ENCODE measurements around the gene KDM5B. TPM values are rescaled to one million over a fixed set of nuclear protein-coding genes. Genes with fewer than 3 reads are reported as not detected.

The KDM5B gene
- total and polyA plus RNA-seq, 2 donors from 2014 or later = 10.7 to 55.5 TPM

DNA sequence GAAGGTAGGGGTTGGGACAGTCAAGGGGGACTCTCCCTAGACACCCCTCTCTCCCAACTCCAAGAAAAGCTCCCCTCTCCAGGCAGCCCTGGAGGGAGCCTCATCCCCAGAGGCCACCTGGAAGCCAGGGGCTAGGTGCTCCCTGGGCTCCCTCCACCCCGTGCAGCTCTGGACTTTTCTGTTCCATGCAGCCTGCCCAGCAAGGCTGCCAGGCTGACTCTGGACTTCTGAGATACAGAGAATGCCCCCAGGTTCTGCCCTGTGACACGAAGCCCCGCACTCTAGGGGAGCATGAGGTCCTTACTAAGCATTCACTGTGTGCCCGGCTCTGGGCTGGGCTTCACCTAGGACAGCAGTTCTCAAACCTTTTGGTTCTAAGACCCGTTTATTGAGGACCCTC is 108.2 kb downstream of the KDM5B start:
- TF ChIP-seq, protein P1, sequence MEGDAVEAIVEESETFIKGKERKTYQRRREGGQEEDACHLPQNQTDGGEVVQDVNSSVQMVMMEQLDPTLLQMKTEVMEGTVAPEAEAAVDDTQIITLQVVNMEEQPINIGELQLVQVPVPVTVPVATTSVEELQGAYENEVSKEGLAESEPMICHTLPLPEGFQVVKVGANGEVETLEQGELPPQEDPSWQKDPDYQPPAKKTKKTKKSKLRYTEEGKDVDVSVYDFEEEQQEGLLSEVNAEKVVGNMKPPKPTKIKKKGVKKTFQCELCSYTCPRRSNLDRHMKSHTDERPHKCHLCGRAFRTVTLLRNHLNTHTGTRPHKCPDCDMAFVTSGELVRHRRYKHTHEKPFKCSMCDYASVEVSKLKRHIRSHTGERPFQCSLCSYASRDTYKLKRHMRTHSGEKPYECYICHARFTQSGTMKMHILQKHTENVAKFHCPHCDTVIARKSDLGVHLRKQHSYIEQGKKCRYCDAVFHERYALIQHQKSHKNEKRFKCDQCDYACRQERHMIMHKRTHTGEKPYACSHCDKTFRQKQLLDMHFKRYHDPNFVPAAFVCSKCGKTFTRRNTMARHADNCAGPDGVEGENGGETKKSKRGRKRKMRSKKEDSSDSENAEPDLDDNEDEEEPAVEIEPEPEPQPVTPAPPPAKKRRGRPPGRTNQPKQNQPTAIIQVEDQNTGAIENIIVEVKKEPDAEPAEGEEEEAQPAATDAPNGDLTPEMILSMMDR (IDR thresholded peaks at IDR 0.05; ENCODE audit: borderline replicate concordance, extremely low read depth, insufficient read depth) = no peak
- H3K9me3 ChIP-seq (ENCODE audit: control insufficient read depth in 2 of 3, insufficient read depth in 1 of 3, low read length in 3 of 3) = no peaks in the 10 kb centered on the region
- H3K9ac ChIP-seq (ENCODE audit: low read length in 3 of 3) = no peak overlapping the region
- H3K36me3 ChIP-seq (ENCODE audit: control insufficient read depth in 2 of 3, insufficient read depth in 3 of 3, low read length in 3 of 3) = no peaks in the 10 kb centered on the region
- H3K27ac ChIP-seq (ENCODE audit: low read depth in 2 of 2, low read length in 2 of 2) = no peak overlapping the region
- intact Hi-C loops (cut with DNase I) = no loop called here
- FAIRE-seq = no peak
- no peak overlapping the region for H3K4me3 ChIP-seq (ENCODE audit: low read length in 3 of 3)
- DNase-seq = no peak
- no peaks in the 10 kb centered on the region for H3K4me1 ChIP-seq (ENCODE audit: control insufficient read depth in 2 of 3, insufficient read depth in 2 of 3, low read depth in 1 of 3, low read length in 3 of 3)
- no peaks in the 10 kb centered on the region for H3K27me3 ChIP-seq (ENCODE audit: control insufficient read depth, insufficient read depth, low read length)

DNA sequence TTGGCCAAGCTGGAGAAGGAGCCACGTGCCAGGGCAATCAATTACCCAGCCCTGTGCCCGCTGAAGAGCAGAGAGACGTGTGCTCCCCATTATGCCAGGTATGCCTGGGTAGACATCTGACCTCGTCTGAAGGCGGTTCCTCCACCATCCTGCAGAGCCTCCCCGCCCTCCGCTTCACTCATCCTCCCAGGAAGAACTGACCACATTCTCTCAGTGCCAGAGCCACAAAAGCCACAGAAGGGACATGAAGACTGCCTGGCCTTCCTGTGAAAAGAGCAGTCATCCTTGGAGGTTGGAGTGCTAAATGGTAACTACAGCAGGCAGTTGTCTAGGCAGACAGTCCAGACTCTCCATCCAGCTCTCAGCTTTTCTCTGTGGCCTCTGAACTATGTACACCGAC is 109.9 kb downstream of the KDM5B start:
- no peak for FAIRE-seq
- TF ChIP-seq, protein P1 (IDR thresholded peaks at IDR 0.05; ENCODE audit: borderline replicate concordance, extremely low read depth, insufficient read depth) = no peak
- Histone ChIP-seq H3K9ac (ENCODE audit: low read length in 3 of 3) (no peak overlapping the region), H3K4me1 (ENCODE audit: control insufficient read depth in 2 of 3, insufficient read depth in 2 of 3, low read depth in 1 of 3, low read length in 3 of 3) (no peaks in the 10 kb centered on the region), H3K4me3 (ENCODE audit: low read length in 3 of 3) (no peak overlapping the region), H3K27me3 (ENCODE audit: control insufficient read depth, insufficient read depth, low read length) (no peaks in the 10 kb centered on the region), H3K27ac (ENCODE audit: low read depth in 2 of 2, low read length in 2 of 2) (no peak overlapping the region), H3K9me3 (ENCODE audit: control insufficient read depth in 2 of 3, insufficient read depth in 1 of 3, low read length in 3 of 3) (no peaks in the 10 kb centered on the region), H3K36me3 (ENCODE audit: control insufficient read depth in 2 of 3, insufficient read depth in 3 of 3, low read length in 3 of 3) (no peaks in the 10 kb centered on the region)
- intact Hi-C loops (cut with DNase I) = no loop called here
- DNase-seq = no peak

DNA sequence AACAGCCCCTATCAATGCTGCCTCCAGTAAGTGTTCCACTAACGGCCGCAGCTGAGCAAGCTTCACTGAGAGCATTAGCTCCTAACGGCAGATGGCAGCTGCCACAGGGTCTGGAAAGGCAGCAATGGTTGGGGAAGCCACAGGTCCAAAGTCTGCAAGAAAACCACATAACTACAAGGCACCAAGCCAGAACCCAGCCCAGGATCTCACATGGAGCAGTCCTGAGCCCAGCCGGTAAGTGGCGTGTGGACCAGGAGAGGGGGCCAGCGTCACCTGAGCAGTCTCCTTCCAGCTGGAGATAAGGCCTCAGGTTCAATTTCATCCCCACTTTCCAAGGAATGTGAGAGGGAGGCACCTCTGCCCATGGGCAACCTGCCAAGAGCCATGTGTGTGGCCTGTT is 111.2 kb downstream of the KDM5B start:
- TF ChIP-seq, protein P1 (IDR thresholded peaks at IDR 0.05; ENCODE audit: borderline replicate concordance, extremely low read depth, insufficient read depth) = no peak
- no peak overlapping the region for H3K9ac ChIP-seq (ENCODE audit: low read length in 3 of 3)
- no peaks in the 10 kb centered on the region for H3K36me3 ChIP-seq (ENCODE audit: control insufficient read depth in 2 of 3, insufficient read depth in 3 of 3, low read length in 3 of 3)
- H3K27me3 ChIP-seq (ENCODE audit: control insufficient read depth, insufficient read depth, low read length) = no peaks in the 10 kb centered on the region
- H3K27ac ChIP-seq (ENCODE audit: low read depth in 2 of 2, low read length in 2 of 2) = no peak overlapping the region
- no peak overlapping the region for H3K4me3 ChIP-seq (ENCODE audit: low read length in 3 of 3)
- H3K4me1 ChIP-seq (ENCODE audit: control insufficient read depth in 2 of 3, insufficient read depth in 2 of 3, low read depth in 1 of 3, low read length in 3 of 3) = no peaks in the 10 kb centered on the region
- DNase-seq = peak in 1 of 5 donors; percentile 23
- FAIRE-seq = no peak
- H3K9me3 ChIP-seq (ENCODE audit: control insufficient read depth in 2 of 3, insufficient read depth in 1 of 3, low read length in 3 of 3) = no peaks in the 10 kb centered on the region
- intact Hi-C loops (cut with DNase I) = no loop called here

DNA sequence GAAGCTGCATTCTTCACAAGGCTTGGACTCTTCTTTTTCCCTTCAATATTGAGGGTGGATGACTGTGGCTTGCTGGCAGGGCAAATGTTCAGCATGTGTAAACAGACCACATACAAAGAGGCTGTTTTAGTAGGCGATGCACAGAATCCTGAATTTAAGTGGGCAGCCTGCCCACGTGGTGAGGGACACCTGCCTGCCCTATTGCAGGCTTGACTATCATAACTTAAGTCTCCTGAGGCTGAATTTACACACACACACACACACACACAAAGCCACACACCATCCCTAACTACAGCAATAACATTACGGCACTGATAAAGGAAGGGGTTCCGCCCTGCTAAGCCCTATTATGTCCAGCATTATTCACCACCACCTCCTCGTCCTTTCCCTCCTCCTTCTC is 113.9 kb downstream of the KDM5B start:
- H3K4me3 ChIP-seq (ENCODE audit: low read length in 3 of 3) = no peak overlapping the region
- FAIRE-seq (no peak), DNase-seq (no peak)
- no peaks in the 10 kb centered on the region for H3K9me3 ChIP-seq (ENCODE audit: control insufficient read depth in 2 of 3, insufficient read depth in 1 of 3, low read length in 3 of 3)
- intact Hi-C loops (cut with DNase I) = no loop called here
- no peaks in the 10 kb centered on the region for H3K4me1 ChIP-seq (ENCODE audit: control insufficient read depth in 2 of 3, insufficient read depth in 2 of 3, low read depth in 1 of 3, low read length in 3 of 3)
- H3K9ac ChIP-seq (ENCODE audit: low read length in 3 of 3) = no peak overlapping the region
- no peaks in the 10 kb centered on the region for H3K36me3 ChIP-seq (ENCODE audit: control insufficient read depth in 2 of 3, insufficient read depth in 3 of 3, low read length in 3 of 3)
- TF ChIP-seq, protein P1 (IDR thresholded peaks at IDR 0.05; ENCODE audit: borderline replicate concordance, extremely low read depth, insufficient read depth) = no peak
- no peak overlapping the region for H3K27ac ChIP-seq (ENCODE audit: low read depth in 2 of 2, low read length in 2 of 2)
- no peaks in the 10 kb centered on the region for H3K27me3 ChIP-seq (ENCODE audit: control insufficient read depth, insufficient read depth, low read length)

Data from kidney (tissue), 14 donors.